K562 (cell line): Measurements from ENCODE around the gene ATG4D. TPM values are rescaled to one million over a fixed set of nuclear protein-coding genes. Genes with fewer than 3 reads are reported as not detected.

Source experiments
- KAT8 ChIP-seq: fragments of 450-650 bp; IDR thresholded peaks from 2 replicates; pipeline ENCODE4 v1.6.1; 2016; ENCODE audit warnings: low read depth, mild to moderate bottlenecking
- KDM1A ChIP-seq, 2 experiments: fragments of 450-650 bp; IDR thresholded peaks; 2 replicates each; pipeline ENCODE4 v1.6.1; 2016; ENCODE audit warnings: mild to moderate bottlenecking in 2 of 2
- MAFF ChIP-seq: IDR thresholded peaks from 2 replicates; pipeline ENCODE4 v1.6.1; 2012; ENCODE audit warnings: low read length, improper control_type of control experiment
- NCOA2 ChIP-seq, 2 experiments: fragments of 450-650 bp; IDR thresholded peaks; 2 replicates each; pipeline ENCODE4 v1.6.1; 2018; ENCODE audit warnings: mild to moderate bottlenecking in 2 of 2, moderate library complexity in 1 of 2; ENCODE audit not compliant: partially characterized antibody in 2 of 2
- NCOA6 ChIP-seq: fragments of 450-650 bp; IDR thresholded peaks from 2 replicates; pipeline ENCODE4 v1.6.1; 2017; ENCODE audit warnings: mild to moderate bottlenecking
- PHF20 ChIP-seq: fragments of 450-650 bp; IDR thresholded peaks from 2 replicates; pipeline ENCODE4 v1.6.1; 2018; ENCODE audit not compliant: partially characterized antibody
- STAT5A ChIP-seq: IDR thresholded peaks from 2 replicates; pipeline ENCODE4 v1.6.1; 2012; ENCODE audit warnings: low read length, inconsistent platforms, borderline replicate concordance
- STAT6 ChIP-seq: sonication (generic); formaldehyde crosslinking; IDR thresholded peaks from 2 replicates; pipeline ENCODE4 v1.8.1; 2023; ENCODE audit warnings: mild to moderate bottlenecking, missing genetic modification reagents
- SUPT5H ChIP-seq: fragments of 450-650 bp; IDR thresholded peaks from 2 replicates; pipeline ENCODE4 v1.6.1; 2016
- TEAD2 ChIP-seq: fragments of 450-650 bp; IDR thresholded peaks from 2 replicates; pipeline ENCODE4 v1.6.1; 2016; ENCODE audit warnings: missing genetic modification characterization, control low read depth, missing compliant biosample characterization
- YY1 ChIP-seq, 3 experiments: IDR thresholded peaks; 2 replicates each; pipeline ENCODE4 v1.6.1; 2011; ENCODE audit warnings: low read length in 2 of 3, mild to moderate bottlenecking in 2 of 3, moderate library complexity in 2 of 3, borderline replicate concordance in 1 of 3, control low read depth in 1 of 3, low read depth in 1 of 3; ENCODE audit not compliant: insufficient read depth in 3 of 3, insufficient replicate concordance in 2 of 3, control insufficient read depth in 1 of 3, insufficient read length in 1 of 3; ENCODE audit errors: extremely low read depth in 1 of 3
- ZBTB2 ChIP-seq: fragments of 450-650 bp; IDR thresholded peaks from 2 replicates; pipeline ENCODE4 v1.6.1; 2016; ENCODE audit warnings: antibody characterized with exemption
- ZFPM2 ChIP-seq: fragments of 250-450 bp; sonication (Bioruptor Pico); IDR thresholded peaks from 2 replicates; pipeline ENCODE4 v1.5.1; 2022; ENCODE audit warnings: mild to moderate bottlenecking
- ZNF124 ChIP-seq: sonication (generic); formaldehyde crosslinking; IDR thresholded peaks from 2 replicates; pipeline ENCODE4 v1.8.1; 2022; ENCODE audit warnings: missing genetic modification reagents
- ZNF280B ChIP-seq: fragments of 250-450 bp; sonication (Bioruptor Pico); IDR thresholded peaks from 2 replicates; pipeline ENCODE4 v1.5.1; 2021; ENCODE audit warnings: mild to moderate bottlenecking
- ZNF561 ChIP-seq: fragments of 450-650 bp; formaldehyde crosslinking; conservative IDR thresholded peaks from 2 replicates; pipeline ENCODE4 v1.4.0; 2020; ENCODE audit warnings: mild to moderate bottlenecking, moderate library complexity
- ZNF740 ChIP-seq, 3 experiments: fragments of 200-800 bp in 1 of 3; sonication (Bioruptor generic) in 1 of 3; sonication (generic) in 1 of 3; formaldehyde crosslinking in 1 of 3; IDR thresholded peaks; 2 replicates each; pipeline versions ENCODE4 v1.6.1 to v1.8.0; 2016 to 2022; ENCODE audit warnings: mild to moderate bottlenecking in 2 of 3, missing compliant biosample characterization in 2 of 3, missing genetic modification characterization in 2 of 3, missing genetic modification reagents in 1 of 3
- ZNF778 ChIP-seq: fragments of 450-650 bp; formaldehyde crosslinking; IDR thresholded peaks from 2 replicates; pipeline ENCODE4 v1.4.0; 2020; ENCODE audit warnings: mild to moderate bottlenecking, moderate library complexity
- ZNF830 ChIP-seq: fragments of 250-450 bp; sonication (Bioruptor Pico); IDR thresholded peaks from 2 replicates; pipeline ENCODE4 v1.5.0; 2021; ENCODE audit warnings: mild to moderate bottlenecking
- polyA plus RNA-seq, 8 experiments: library from polyadenylated mRNA; depleted of rRNA in 4 of 8; stranded (reverse) in 5 of 8; unstranded in 3 of 8; fragments of >200 nt; fragmentation: Nextera tagmentation in 2 of 8; fragmentation: Illumina TruSeq in 1 of 8; extraction: Ambion mirVana in 2 of 8; extraction: Trizol in 1 of 8; gene quantifications; 2 replicates each; pipeline versions ENCODE4 v1.2.1 to v1.2.3, GENCODE V29; 2011 to 2014; ENCODE audit warnings: inconsistent platforms in 1 of 8, missing spikeins in 1 of 8
- total RNA-seq, 7 experiments: library from RNA; depleted of rRNA in 6 of 7; stranded (reverse); fragments of >200 nt in 6 of 7; fragmentation: Illumina TruSeq in 2 of 7; extraction: Trizol in 2 of 7; gene quantifications; 2 replicates each; pipeline versions ENCODE4 v1.2.1 to v1.2.3, GENCODE V29; 2011 to 2021; ENCODE audit warnings: low replicate concordance in 1 of 7
- TF ChIP-seq, protein P1 (sequence below): sonication (generic); formaldehyde crosslinking; IDR thresholded peaks from 2 replicates; pipeline ENCODE4 v1.9.0; 2022; ENCODE audit warnings: mild to moderate bottlenecking, missing genetic modification reagents

ATG4D gene
- total and polyA plus RNA-seq, 9 of the 15 experiments (the other 6 are each of a cell fraction or from before 2014, with no cell fraction given), result 0.51 to 66.1 (median 22.9) TPM

GRCh38 chr19:10568826-10569651 is 25.3 kb downstream of the ATG4D start, which contains the start of gene CDKN2D (continued):
- no peak for TF ChIP-seq ZNF740 (CRISPR knock-in tag; IDR thresholded peaks at IDR 0.05)
- TF ChIP-seq ZNF740 (tag; IDR thresholded peaks at IDR 0.05), result no peak; a peak in 1 of 4 replicates
- TF ChIP-seq, protein P1, sequence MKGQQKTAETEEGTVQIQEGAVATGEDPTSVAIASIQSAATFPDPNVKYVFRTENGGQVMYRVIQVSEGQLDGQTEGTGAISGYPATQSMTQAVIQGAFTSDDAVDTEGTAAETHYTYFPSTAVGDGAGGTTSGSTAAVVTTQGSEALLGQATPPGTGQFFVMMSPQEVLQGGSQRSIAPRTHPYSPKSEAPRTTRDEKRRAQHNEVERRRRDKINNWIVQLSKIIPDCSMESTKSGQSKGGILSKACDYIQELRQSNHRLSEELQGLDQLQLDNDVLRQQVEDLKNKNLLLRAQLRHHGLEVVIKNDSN (CRISPR knock-in tag), result no peak; the same call in 1 of the 2 replicates
- TF ChIP-seq KAT8, result no peak
- TF ChIP-seq KDM1A (IDR thresholded peaks at IDR 0.05), result no peak
- TF ChIP-seq ZBTB2, result peak; percentile 96
- no peak for TF ChIP-seq NCOA2 (IDR thresholded peaks at IDR 0.05; ENCODE audit: partially characterized antibody in 2 of 2)
- TF ChIP-seq ZNF830 (CRISPR knock-in tag), result no peak
- TF ChIP-seq STAT5A, result no peak
- TF ChIP-seq ZNF124 (CRISPR knock-in tag), result no peak
- no peak; the same call in 1 of the 2 replicates for TF ChIP-seq STAT6 (CRISPR knock-in tag)
- TF ChIP-seq ZNF778, result no peak
- TF ChIP-seq NCOA6, result peak; percentile 87
- peak; percentile 69 for TF ChIP-seq SUPT5H
- TF ChIP-seq ZNF561 (CRISPR knock-in tag), result no peak
- TF ChIP-seq ZFPM2 (CRISPR knock-in tag), result no peak
- no peak for TF ChIP-seq PHF20
- no peak for TF ChIP-seq TEAD2
- TF ChIP-seq MAFF, result no peak
- no peak for TF ChIP-seq ZNF280B
- peak; percentile 51 to 94 (median 82) for TF ChIP-seq YY1 (IDR thresholded peaks at IDR 0.05; ENCODE audit: borderline replicate concordance in 1 of 3, control insufficient read depth in 1 of 3, extremely low read depth in 1 of 3, insufficient read depth in 3 of 3, insufficient read length in 1 of 3, insufficient replicate concordance in 2 of 3, low read depth in 1 of 3, low read length in 2 of 3)
